Measurements from ENCODE around the gene UBE2F. TPM values are rescaled to one million over a fixed set of nuclear protein-coding genes. Genes with fewer than 3 reads are reported as not detected.

The UBE2F gene
- total and polyA plus RNA-seq, 2 of the 4 experiments (the other 2 are of a cell fraction), result 44.6 to 59.8 TPM

DNA sequence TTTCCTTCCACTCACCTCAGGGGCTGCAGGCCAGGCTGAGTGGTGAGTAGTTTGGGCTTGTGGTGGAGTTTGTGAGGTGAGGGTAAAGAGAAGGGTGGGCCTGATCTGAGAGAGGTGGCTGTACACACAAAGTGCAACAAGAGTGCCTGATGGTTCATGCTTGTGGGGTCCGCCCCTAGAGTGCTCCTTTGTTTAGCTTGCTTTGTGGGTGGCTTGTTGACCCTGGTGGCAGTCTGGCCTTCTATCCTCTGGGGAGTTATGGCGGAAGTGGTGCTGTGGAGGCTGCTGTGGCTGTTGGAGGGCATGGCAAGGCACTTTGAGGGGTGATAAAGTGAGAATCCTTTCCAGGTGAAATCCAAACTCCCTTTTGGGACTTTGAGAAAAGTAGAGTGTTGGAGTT is 10.6 kb downstream of the UBE2F start:
- Histone ChIP-seq H3K27ac (ENCODE audit: insufficient read depth, low read length) (no peak overlapping the region), H4K8ac (ENCODE audit: low read depth in 2 of 2, low read length in 2 of 2) (no peak overlapping the region), H3K18ac (ENCODE audit: low read depth, low read length) (no peak overlapping the region), H3K14ac (replicated peaks; ENCODE audit: low read depth, low read length) (no peak overlapping the region), H2AK5ac (ENCODE audit: low read depth, low read length) (no peak overlapping the region), H2AFZ (replicated peaks; ENCODE audit: low read length, poor library complexity) (no peak overlapping the region), H3K9me1 (ENCODE audit: insufficient read depth, low read length) (peaks cover 45% of the 10 kb centered on the region), H3K4me1 (ENCODE audit: control insufficient read depth, insufficient read depth, low read length) (peaks cover 5% of the 10 kb centered on the region; the same call in 1 of the 2 replicates), H3K56ac (ENCODE audit: extremely low read depth, insufficient read depth, low read length) (no peak overlapping the region), H3K27me3 (ENCODE audit: control insufficient read depth, insufficient read depth, low read length) (no peaks in the 10 kb centered on the region), H3K4me3 (ENCODE audit: insufficient read depth, low read depth, low read length) (no peak overlapping the region), H3K4me2 (ENCODE audit: low read depth, low read length) (no peak overlapping the region), H3K9me3 (ENCODE audit: control insufficient read depth, insufficient read depth, low read length) (no peaks in the 10 kb centered on the region), H3K23ac (ENCODE audit: low read depth, low read length) (no peak overlapping the region), H4K20me1 (ENCODE audit: insufficient read depth, low read length) (peaks cover 70% of the 10 kb centered on the region), H4K91ac (ENCODE audit: insufficient read depth, low read depth, low read length) (no peak overlapping the region), H2BK15ac (ENCODE audit: low read depth, low read length) (no peak overlapping the region), H2BK120ac (ENCODE audit: low read depth, low read length) (no peak overlapping the region), H2BK20ac (ENCODE audit: low read depth, low read length) (no peak overlapping the region), H2AK9ac (replicated peaks; ENCODE audit: low read depth, low read length, poor library complexity) (no peak overlapping the region), H3K9ac (ENCODE audit: low read depth, low read length) (no peak overlapping the region), H3K36me3 (ENCODE audit: control insufficient read depth, insufficient read depth, low read length) (peaks cover 29% of the 10 kb centered on the region), H2BK5ac (ENCODE audit: low read depth, low read length, poor library complexity, severe bottlenecking) (no peak overlapping the region), H3K79me1 (ENCODE audit: low read depth in 1 of 2, low read length in 2 of 2) (peaks cover 60 to 93% of the 10 kb centered on the region in 2 experiments), H3K4ac (ENCODE audit: low read depth, low read length) (no peak overlapping the region), H4K5ac (ENCODE audit: low read depth, low read length) (no peak overlapping the region)
- ChIA-PET CTCF (no interaction called here), POLR2A (ENCODE audit: unreplicated experiment) (no interaction called here)
- TF ChIP-seq RFX5 (IDR thresholded peaks at IDR 0.05; ENCODE audit: low read depth, low read length) (no peak), FOS (IDR thresholded peaks at IDR 0.05; ENCODE audit: low read depth, low read length) (no peak), SMC3 (IDR thresholded peaks at IDR 0.05; ENCODE audit: low read depth, low read length) (no peak), RCOR1 (IDR thresholded peaks at IDR 0.05; ENCODE audit: insufficient replicate concordance, low read length) (no peak), NFE2L2 (IDR thresholded peaks at IDR 0.05; ENCODE audit: low read depth, low read length) (no peak), BHLHE40 (IDR thresholded peaks at IDR 0.05; ENCODE audit: low read depth, low read length) (no peak), RAD21 (IDR thresholded peaks at IDR 0.05; ENCODE audit: low read length) (no peak), CEBPB (IDR thresholded peaks at IDR 0.05; ENCODE audit: low read depth, low read length) (no peak), CHD1 (IDR thresholded peaks at IDR 0.05; ENCODE audit: low read depth, low read length) (no peak), MAFK (IDR thresholded peaks at IDR 0.05; ENCODE audit: low read depth, low read length) (no peak), POLR2A (IDR thresholded peaks at IDR 0.05; ENCODE audit: low read depth, low read length) (no peak), MXI1 (IDR thresholded peaks at IDR 0.05; ENCODE audit: borderline replicate concordance, low read depth, low read length) (no peak)
- TF ChIP-seq, protein P1, sequence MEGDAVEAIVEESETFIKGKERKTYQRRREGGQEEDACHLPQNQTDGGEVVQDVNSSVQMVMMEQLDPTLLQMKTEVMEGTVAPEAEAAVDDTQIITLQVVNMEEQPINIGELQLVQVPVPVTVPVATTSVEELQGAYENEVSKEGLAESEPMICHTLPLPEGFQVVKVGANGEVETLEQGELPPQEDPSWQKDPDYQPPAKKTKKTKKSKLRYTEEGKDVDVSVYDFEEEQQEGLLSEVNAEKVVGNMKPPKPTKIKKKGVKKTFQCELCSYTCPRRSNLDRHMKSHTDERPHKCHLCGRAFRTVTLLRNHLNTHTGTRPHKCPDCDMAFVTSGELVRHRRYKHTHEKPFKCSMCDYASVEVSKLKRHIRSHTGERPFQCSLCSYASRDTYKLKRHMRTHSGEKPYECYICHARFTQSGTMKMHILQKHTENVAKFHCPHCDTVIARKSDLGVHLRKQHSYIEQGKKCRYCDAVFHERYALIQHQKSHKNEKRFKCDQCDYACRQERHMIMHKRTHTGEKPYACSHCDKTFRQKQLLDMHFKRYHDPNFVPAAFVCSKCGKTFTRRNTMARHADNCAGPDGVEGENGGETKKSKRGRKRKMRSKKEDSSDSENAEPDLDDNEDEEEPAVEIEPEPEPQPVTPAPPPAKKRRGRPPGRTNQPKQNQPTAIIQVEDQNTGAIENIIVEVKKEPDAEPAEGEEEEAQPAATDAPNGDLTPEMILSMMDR (conservative IDR thresholded peaks at IDR 0.05; ENCODE audit: low read depth, low read length), result no peak
- TF ChIP-seq, protein P2, sequence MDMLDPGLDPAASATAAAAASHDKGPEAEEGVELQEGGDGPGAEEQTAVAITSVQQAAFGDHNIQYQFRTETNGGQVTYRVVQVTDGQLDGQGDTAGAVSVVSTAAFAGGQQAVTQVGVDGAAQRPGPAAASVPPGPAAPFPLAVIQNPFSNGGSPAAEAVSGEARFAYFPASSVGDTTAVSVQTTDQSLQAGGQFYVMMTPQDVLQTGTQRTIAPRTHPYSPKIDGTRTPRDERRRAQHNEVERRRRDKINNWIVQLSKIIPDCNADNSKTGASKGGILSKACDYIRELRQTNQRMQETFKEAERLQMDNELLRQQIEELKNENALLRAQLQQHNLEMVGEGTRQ (IDR thresholded peaks at IDR 0.05; ENCODE audit: low read depth, low read length), result no peak
- in situ Hi-C loops (cut with MboI; ENCODE audit: low sequenced_read_pairs), result no loop called here
- WGBS, 2 experiments (ENCODE audit: extremely low coverage in 2 of 2, insufficient read length in 1 of 2), result no CpG with 5 or more reads among the region's 2 CpGs
- dilution Hi-C loops (cut with HindIII; ENCODE audit: low sequenced_read_pairs, unreplicated experiment), result no loop called here
- DNase-seq (no peak), ATAC-seq (ENCODE audit: low read depth) (no peak)
- no TSS peak for BruUV-seq (replicated peaks)
- intact Hi-C loops (cut with micrococcal nuclease), result no loop called here
